SHP77 (cell line): ENCODE results near the gene KCNJ12.
"Not testable (repeated sequence)": the region's sequence is repeated elsewhere in the genome, so short reads cannot be mapped to it uniquely, and the experiment has no call there.

Experiments used
- DNase-seq, 2 experiments: peaks; one replicate each; lab custom pipeline; 2025; lab: John Stamatoyannopoulos, UW

KCNJ12 gene

GRCh38 chr17:21452377-21453143 lies 76.4 kb downstream of the KCNJ12 start:
- DNase-seq = peak in 1 of 2 experiments; percentile 18

GRCh38 chr17:21453144-21453898 lies 77.2 kb downstream of the KCNJ12 start:
- no peak for DNase-seq

- DNase-seq = not testable (repeated sequence)
Measured at GRCh38 chr17:21454006-21454405, 77.8 kb downstream of the KCNJ12 start.

GRCh38 chr17:21454441-21454840 lies 78.3 kb downstream of the KCNJ12 start:
- DNase-seq = no peak

GRCh38 chr17:21455761-21456160 lies 79.6 kb downstream of the KCNJ12 start:
- DNase-seq = no peak

GRCh38 chr17:21456449-21456848 lies 80.3 kb downstream of the KCNJ12 start:
- not testable (repeated sequence) for DNase-seq

- peak; percentile 83 to 90 for DNase-seq
Measured at GRCh38 chr17:21457051-21458026, 81.2 kb downstream of the KCNJ12 start.

GRCh38 chr17:21458054-21458453 lies 81.9 kb downstream of the KCNJ12 start:
- DNase-seq = no peak

GRCh38 chr17:21459536-21459935 lies 83.4 kb downstream of the KCNJ12 start:
- DNase-seq = no peak

- no peak for DNase-seq
Measured at GRCh38 chr17:21460358-21460757, 84.2 kb downstream of the KCNJ12 start.

GRCh38 chr17:21462237-21462636 lies 86.1 kb downstream of the KCNJ12 start:
- no peak for DNase-seq

GRCh38 chr17:21463204-21463661 lies 87.1 kb downstream of the KCNJ12 start:
- no peak for DNase-seq

GRCh38 chr17:21463779-21464407 lies 87.7 kb downstream of the KCNJ12 start:
- DNase-seq = no peak

GRCh38 chr17:21464611-21465021 lies 88.5 kb downstream of the KCNJ12 start:
- no peak for DNase-seq

GRCh38 chr17:21466550-21466949 lies 90.4 kb downstream of the KCNJ12 start:
- DNase-seq = no peak

- no peak for DNase-seq
Measured at GRCh38 chr17:21467196-21467595, 91.0 kb downstream of the KCNJ12 start.

GRCh38 chr17:21467739-21468490 lies 91.8 kb downstream of the KCNJ12 start:
- DNase-seq = no peak
